Measurements from ENCODE around the gene TTLL10. TPM values are rescaled to one million over a fixed set of nuclear protein-coding genes. Genes with fewer than 3 reads are reported as not detected.

The TTLL10 gene
- total RNA-seq = 5.0 and 5.5 TPM in 2 replicates
- long read RNA-seq = 0 reads

GRCh38 chr1:1173793-1174415, at the start of gene TTLL10:
Gene TTLL10 (plus strand): TSS chr1:1173880. CDS start chr1:1179216, 5,336 bp downstream.
- Mint-ChIP-seq H3K27me3 (peaks cover 4% of the 10 kb centered on the region), H3K27ac (peak within 1 kb of the TSS; percentile 78), H3K4me1 (ENCODE audit: low read depth) (peaks cover 4% of the 10 kb centered on the region), H3K36me3 (ENCODE audit: insufficient read depth) (peaks cover 3% of the 10 kb centered on the region), H3K9me3 (ENCODE audit: low read depth) (no peaks in the 10 kb centered on the region), H3K4me3 (ENCODE audit: low read depth) (no peak within 1 kb of the TSS)
- DNase-seq (ENCODE audit: low spot score, unreplicated experiment) = peak; percentile 17
- TF ChIP-seq CTCF (IDR thresholded peaks at IDR 0.05; ENCODE audit: unreplicated experiment) = no peak

GRCh38 chr1:1124508-1124785, 49.2 kb upstream of the TTLL10 start:
- no peak overlapping the region for H3K27ac Mint-ChIP-seq
- no peak overlapping the region for H3K4me3 Mint-ChIP-seq (ENCODE audit: low read depth)

GRCh38 chr1:1124786-1125642, 48.7 kb upstream of the TTLL10 start:
- no peak for TF ChIP-seq CTCF (IDR thresholded peaks at IDR 0.05; ENCODE audit: unreplicated experiment)
- peaks cover 34% of the 10 kb centered on the region for H3K4me1 Mint-ChIP-seq (ENCODE audit: low read depth)
- peak overlapping the region; percentile 82 for H3K27ac Mint-ChIP-seq
- H3K27me3 Mint-ChIP-seq = no peaks in the 10 kb centered on the region
- no peaks in the 10 kb centered on the region for H3K9me3 Mint-ChIP-seq (ENCODE audit: low read depth)
- no peaks in the 10 kb centered on the region for H3K36me3 Mint-ChIP-seq (ENCODE audit: insufficient read depth)
- no peak for DNase-seq (ENCODE audit: low spot score, unreplicated experiment)
- peak overlapping the region; percentile 35 for H3K4me3 Mint-ChIP-seq (ENCODE audit: low read depth)

More at GRCh38 chr1:1124508-1124785, 49.2 kb upstream of the TTLL10 start:
- H3K9me3 Mint-ChIP-seq (ENCODE audit: low read depth) = no peaks in the 10 kb centered on the region
- no peak for DNase-seq (ENCODE audit: low spot score, unreplicated experiment)
- H3K36me3 Mint-ChIP-seq (ENCODE audit: insufficient read depth) = no peaks in the 10 kb centered on the region
- H3K4me1 Mint-ChIP-seq (ENCODE audit: low read depth) = peaks cover 33% of the 10 kb centered on the region
- peaks cover 3% of the 10 kb centered on the region for H3K27me3 Mint-ChIP-seq
- no peak for TF ChIP-seq CTCF (IDR thresholded peaks at IDR 0.05; ENCODE audit: unreplicated experiment)

- peaks cover under 1% of the 10 kb centered on the region for H3K27me3 Mint-ChIP-seq
- H3K4me3 Mint-ChIP-seq (ENCODE audit: low read depth) = no peak overlapping the region
- no peaks in the 10 kb centered on the region for H3K36me3 Mint-ChIP-seq (ENCODE audit: insufficient read depth)
- TF ChIP-seq CTCF (IDR thresholded peaks at IDR 0.05; ENCODE audit: unreplicated experiment) = no peak
- no peak for DNase-seq (ENCODE audit: low spot score, unreplicated experiment)
- H3K9me3 Mint-ChIP-seq (ENCODE audit: low read depth) = no peaks in the 10 kb centered on the region
- H3K27ac Mint-ChIP-seq = no peak overlapping the region
- peaks cover 38% of the 10 kb centered on the region for H3K4me1 Mint-ChIP-seq (ENCODE audit: low read depth)
These were observed 47.7 kb upstream of the TTLL10 start for GRCh38 chr1:1125945-1126344.

GRCh38 chr1:1127551-1128451, 45.9 kb upstream of the TTLL10 start:
- H3K27ac Mint-ChIP-seq = peak overlapping the region; percentile 75
- no peak for TF ChIP-seq CTCF (IDR thresholded peaks at IDR 0.05; ENCODE audit: unreplicated experiment)
- no peaks in the 10 kb centered on the region for H3K9me3 Mint-ChIP-seq (ENCODE audit: low read depth)
- H3K36me3 Mint-ChIP-seq (ENCODE audit: insufficient read depth) = no peaks in the 10 kb centered on the region
- H3K4me3 Mint-ChIP-seq (ENCODE audit: low read depth) = no peak overlapping the region
- peaks cover 49% of the 10 kb centered on the region for H3K4me1 Mint-ChIP-seq (ENCODE audit: low read depth)
- DNase-seq (ENCODE audit: low spot score, unreplicated experiment) = no peak
- H3K27me3 Mint-ChIP-seq = peaks cover 6% of the 10 kb centered on the region

Data from progenitor cell of endocrine pancreas (in vitro differentiated cells).